Lung (tissue), 12 donors: ENCODE results near the gene DOC2A. TPM values are rescaled to one million over a fixed set of nuclear protein-coding genes. Genes with fewer than 3 reads are reported as not detected.

ENCODE experiments used
- ATAC-seq: fragments of 200-7000 bp; cut with Tn5 transposase; one replicate; pipeline ENCODE4 v1.9.1; 2020; ENCODE audit warnings: moderate number of reproducible peaks; ENCODE audit not compliant: insufficient read depth, low FRiP score
- DNase-seq, 3 donors: peaks; one replicate each; pipeline ENCODE4 v3.0.0-alpha.2; 2013 to 2017
- H3K27ac ChIP-seq, 2 donors: one replicate each; pipeline ENCODE4 v1.5.1; 2013; ENCODE audit warnings: mild to moderate bottlenecking in 2 of 2, moderate library complexity in 2 of 2, control low read depth in 1 of 2, inconsistent platforms in 1 of 2, low read depth in 1 of 2, low read length in 1 of 2
- H3K27me3 ChIP-seq, 3 donors: one replicate each; pipeline ENCODE4 v1.5.1; 2013; ENCODE audit warnings: low read length in 2 of 3; ENCODE audit not compliant: control insufficient read depth in 3 of 3, insufficient read depth in 3 of 3
- H3K36me3 ChIP-seq, 4 donors: one replicate each; pipeline ENCODE4 v1.5.1; 2013; ENCODE audit warnings: low read length in 4 of 4, mild to moderate bottlenecking in 1 of 4, moderate library complexity in 1 of 4; ENCODE audit not compliant: control insufficient read depth in 4 of 4, insufficient read depth in 4 of 4
- H3K4me1 ChIP-seq, 5 donors: one replicate each; pipeline ENCODE4 v1.5.1; 2013; ENCODE audit warnings: low read length in 5 of 5, mild to moderate bottlenecking in 2 of 5, moderate library complexity in 1 of 5; ENCODE audit not compliant: control insufficient read depth in 5 of 5, insufficient read depth in 5 of 5
- H3K4me3 ChIP-seq: one replicate; pipeline ENCODE4 v1.5.1; 2013; ENCODE audit warnings: mild to moderate bottlenecking, control low read depth, moderate library complexity
- H3K9ac ChIP-seq, 2 donors: one replicate each; pipeline ENCODE4 v1.5.1; 2013; ENCODE audit warnings: low read length in 2 of 2, control low read depth in 1 of 2; ENCODE audit not compliant: insufficient read depth in 1 of 2
- H3K9me3 ChIP-seq, 4 donors: one replicate each; pipeline ENCODE4 v1.5.1; 2013; ENCODE audit warnings: low read length in 3 of 4, mild to moderate bottlenecking in 1 of 4, moderate library complexity in 1 of 4; ENCODE audit not compliant: control insufficient read depth in 4 of 4, insufficient read depth in 3 of 4
- WGBS, 2 donors: extraction: QIAGEN DNeasy Blood & Tissue Kit; methylation state at CpG; one replicate each; pipeline ENCODE4 v1.1.7; 2013; 5-methylcytosine and 5-hydroxymethylcytosine counted together
- polyA plus RNA-seq, 2 donors: library from polyadenylated mRNA; stranded (reverse); fragments of 200-250 nt; gene quantifications; one replicate each; pipeline ENCODE4 v1.2.1, GENCODE V29; 2013
- total RNA-seq, 2 donors: library from RNA; depleted of rRNA in 1 of 2; stranded (reverse); fragments of >200 nt in 1 of 2; gene quantifications; one replicate each; pipeline ENCODE4 v1.2.1, GENCODE V29; 2014 to 2021
- TF ChIP-seq, protein P1 (sequence below): IDR thresholded peaks from 2 replicates; pipeline ENCODE4 v1.5.1; 2012; ENCODE audit warnings: mild to moderate bottlenecking; ENCODE audit errors: control extremely low read depth, extremely low read depth
- donor health status: control.
- donor health status: control.
- donor health status: Bipolar disorder and iron deficiency.
- donor health status: healthy.
- donor health status: DM: yes; HTN: yes; CAD: no.

The DOC2A gene
- total and polyA plus RNA-seq, 4 donors, result 1.4 to 8.7 (median 2.7) TPM

- no peaks in the 10 kb centered on the region for H3K9me3 ChIP-seq
- ATAC-seq, result no peak
- peak overlapping the region in 1 of 2 donors; percentile 9 for H3K27ac ChIP-seq
- TF ChIP-seq, protein P1, sequence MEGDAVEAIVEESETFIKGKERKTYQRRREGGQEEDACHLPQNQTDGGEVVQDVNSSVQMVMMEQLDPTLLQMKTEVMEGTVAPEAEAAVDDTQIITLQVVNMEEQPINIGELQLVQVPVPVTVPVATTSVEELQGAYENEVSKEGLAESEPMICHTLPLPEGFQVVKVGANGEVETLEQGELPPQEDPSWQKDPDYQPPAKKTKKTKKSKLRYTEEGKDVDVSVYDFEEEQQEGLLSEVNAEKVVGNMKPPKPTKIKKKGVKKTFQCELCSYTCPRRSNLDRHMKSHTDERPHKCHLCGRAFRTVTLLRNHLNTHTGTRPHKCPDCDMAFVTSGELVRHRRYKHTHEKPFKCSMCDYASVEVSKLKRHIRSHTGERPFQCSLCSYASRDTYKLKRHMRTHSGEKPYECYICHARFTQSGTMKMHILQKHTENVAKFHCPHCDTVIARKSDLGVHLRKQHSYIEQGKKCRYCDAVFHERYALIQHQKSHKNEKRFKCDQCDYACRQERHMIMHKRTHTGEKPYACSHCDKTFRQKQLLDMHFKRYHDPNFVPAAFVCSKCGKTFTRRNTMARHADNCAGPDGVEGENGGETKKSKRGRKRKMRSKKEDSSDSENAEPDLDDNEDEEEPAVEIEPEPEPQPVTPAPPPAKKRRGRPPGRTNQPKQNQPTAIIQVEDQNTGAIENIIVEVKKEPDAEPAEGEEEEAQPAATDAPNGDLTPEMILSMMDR, result no peak
- H3K4me3 ChIP-seq, result no peak overlapping the region
- no peak for DNase-seq
- H3K36me3 ChIP-seq, result peaks cover 2 to 46% (median 25%) of the 10 kb centered on the region in 4 donors
- peaks cover 0 to 21% (median 13%) of the 10 kb centered on the region in 5 donors for H3K4me1 ChIP-seq
- 88 to 92% methylated on average over 25 of the region's 25 CpGs for WGBS, 2 donors
- no peak overlapping the region for H3K9ac ChIP-seq
- H3K27me3 ChIP-seq, result no peaks in the 10 kb centered on the region
Observed at GRCh38 chr16:29993191-29993902, 17.5 kb downstream of the DOC2A start.

- TF ChIP-seq, protein P1, result no peak
- Histone ChIP-seq H3K4me3 (no peak overlapping the region), H3K27ac (no peak overlapping the region), H3K27me3 (no peaks in the 10 kb centered on the region), H3K4me1 (peaks cover 0 to 21% (median 13%) of the 10 kb centered on the region in 5 donors), H3K9me3 (no peaks in the 10 kb centered on the region), H3K9ac (no peak overlapping the region), H3K36me3 (peaks cover 2 to 52% (median 28%) of the 10 kb centered on the region in 4 donors)
- DNase-seq (no peak), ATAC-seq (no peak)
- 57 to 72% methylated on average over 7 of the region's 7 CpGs for WGBS, 2 donors
Observed at GRCh38 chr16:29992344-29992967, 18.4 kb downstream of the DOC2A start.

- TF ChIP-seq, protein P1, result no peak
- Histone ChIP-seq H3K36me3 (peaks cover 2 to 61% (median 31%) of the 10 kb centered on the region in 4 donors), H3K4me1 (peaks cover 0 to 18% (median 14%) of the 10 kb centered on the region in 5 donors), H3K9ac (no peak overlapping the region), H3K27ac (peak overlapping the region in 1 of 2 donors; percentile 58), H3K27me3 (no peaks in the 10 kb centered on the region), H3K4me3 (no peak overlapping the region), H3K9me3 (no peaks in the 10 kb centered on the region)
- 90 to 94% methylated on average over 5 of the region's 5 CpGs for WGBS, 2 donors
- ATAC-seq, result no peak
- no peak for DNase-seq
Observed at GRCh38 chr16:29991571-29991904, 19.3 kb downstream of the DOC2A start.
